ENCODE measurements around the gene SRRD. TPM values are rescaled to one million over a fixed set of nuclear protein-coding genes. Genes with fewer than 3 reads are reported as not detected.

Gene SRRD
- total RNA-seq, 4 donors from 2014 or later, result 10.3 to 21.5 (median 17.3) TPM

DNA sequence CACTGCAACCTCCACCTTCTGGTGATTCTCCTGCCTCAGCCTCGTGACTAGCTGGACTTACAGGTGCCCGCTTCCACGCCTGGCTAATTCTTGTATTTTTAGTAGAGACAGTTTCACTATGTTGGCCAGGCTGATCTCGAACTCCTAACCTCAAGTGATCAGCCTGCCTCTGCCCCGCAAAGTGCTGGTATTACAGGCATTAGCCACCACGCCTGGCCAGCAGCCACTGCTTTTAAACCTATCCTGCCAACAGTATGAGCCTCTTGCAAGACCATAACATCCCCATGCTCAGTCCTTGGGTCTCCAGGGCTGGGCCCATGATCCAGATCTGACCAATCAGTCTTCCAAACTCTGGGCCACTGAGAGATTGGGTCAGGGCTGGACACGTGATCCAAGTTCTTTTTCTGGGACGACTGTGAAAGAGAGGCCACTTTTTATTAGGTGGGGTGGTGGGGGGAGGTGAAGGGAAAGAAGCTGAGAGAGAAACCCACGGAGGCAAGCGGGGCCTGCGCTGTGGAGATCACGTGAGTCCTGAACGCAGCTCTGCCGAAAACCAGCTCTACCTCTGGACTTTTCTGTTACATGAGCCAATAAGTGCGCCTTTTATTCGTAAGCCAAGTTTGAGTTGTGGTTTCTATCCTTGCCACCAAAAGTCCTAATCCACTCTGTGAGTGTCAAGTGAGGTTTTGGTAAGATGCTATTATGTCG, 36.7 kb upstream of the SRRD start:
- intact Hi-C loops (cut with DNase I; ENCODE audit: low total_unique reads), result no loop called here
- no peak for TF ChIP-seq POLR2A (IDR thresholded peaks at IDR 0.05)
- TF ChIP-seq, protein P1, sequence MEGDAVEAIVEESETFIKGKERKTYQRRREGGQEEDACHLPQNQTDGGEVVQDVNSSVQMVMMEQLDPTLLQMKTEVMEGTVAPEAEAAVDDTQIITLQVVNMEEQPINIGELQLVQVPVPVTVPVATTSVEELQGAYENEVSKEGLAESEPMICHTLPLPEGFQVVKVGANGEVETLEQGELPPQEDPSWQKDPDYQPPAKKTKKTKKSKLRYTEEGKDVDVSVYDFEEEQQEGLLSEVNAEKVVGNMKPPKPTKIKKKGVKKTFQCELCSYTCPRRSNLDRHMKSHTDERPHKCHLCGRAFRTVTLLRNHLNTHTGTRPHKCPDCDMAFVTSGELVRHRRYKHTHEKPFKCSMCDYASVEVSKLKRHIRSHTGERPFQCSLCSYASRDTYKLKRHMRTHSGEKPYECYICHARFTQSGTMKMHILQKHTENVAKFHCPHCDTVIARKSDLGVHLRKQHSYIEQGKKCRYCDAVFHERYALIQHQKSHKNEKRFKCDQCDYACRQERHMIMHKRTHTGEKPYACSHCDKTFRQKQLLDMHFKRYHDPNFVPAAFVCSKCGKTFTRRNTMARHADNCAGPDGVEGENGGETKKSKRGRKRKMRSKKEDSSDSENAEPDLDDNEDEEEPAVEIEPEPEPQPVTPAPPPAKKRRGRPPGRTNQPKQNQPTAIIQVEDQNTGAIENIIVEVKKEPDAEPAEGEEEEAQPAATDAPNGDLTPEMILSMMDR (IDR thresholded peaks at IDR 0.05), result no peak
- WGBS, 2 donors, result 76 to 79% methylated on average over 17 of the region's 17 CpGs
- DNase-seq (ENCODE audit: low spot score in 2 of 2), result peak in 1 of 2 donors; percentile 74
- peak overlapping the region; percentile 2 for H3K4me3 ChIP-seq (ENCODE audit: low read depth, poor library complexity, severe bottlenecking)

DNA sequence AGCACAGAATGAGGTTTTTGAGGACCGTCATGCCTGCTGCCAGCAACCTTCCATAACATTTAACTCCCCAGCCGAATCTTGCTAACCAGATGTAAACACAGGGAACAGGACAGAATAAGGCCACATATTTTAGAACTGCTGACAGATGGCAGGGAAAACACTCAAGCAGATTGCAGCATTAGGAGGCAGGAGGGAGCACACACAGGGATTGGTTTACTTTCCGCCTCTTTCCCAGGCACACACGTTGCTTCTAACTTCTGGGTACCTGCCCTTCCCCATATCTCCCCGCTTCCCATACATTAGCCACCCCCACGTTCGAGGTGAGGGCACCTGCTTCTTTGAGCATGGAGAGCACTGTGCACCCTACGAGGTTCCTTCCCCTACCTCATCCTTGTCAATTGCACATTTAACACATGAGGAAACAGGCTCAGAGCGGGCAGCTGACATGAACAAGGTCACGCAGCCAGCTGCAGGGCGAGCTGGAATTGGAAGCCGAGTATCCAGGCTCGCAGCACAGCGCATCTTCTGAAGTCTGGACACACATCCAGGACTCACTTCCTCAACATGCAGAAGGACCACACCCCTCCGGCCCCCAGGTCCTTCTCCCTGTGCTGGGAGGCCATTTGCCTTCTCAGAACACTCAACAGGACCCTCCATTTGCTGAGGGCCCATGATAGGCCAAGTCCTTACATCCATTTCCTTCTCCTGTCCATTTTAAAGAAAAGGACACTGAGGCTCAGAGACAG, 35.9 kb upstream of the SRRD start:
- WGBS, 2 donors, result 65 to 73% methylated on average over 15 of the region's 15 CpGs
- no peak for TF ChIP-seq POLR2A (IDR thresholded peaks at IDR 0.05)
- TF ChIP-seq, protein P1 (IDR thresholded peaks at IDR 0.05), result no peak
- intact Hi-C loops (cut with DNase I; ENCODE audit: low total_unique reads), result no loop called here
- DNase-seq (ENCODE audit: low spot score in 2 of 2), result peak in 1 of 2 donors; percentile 76
- H3K4me3 ChIP-seq (ENCODE audit: low read depth, poor library complexity, severe bottlenecking), result no peak overlapping the region

DNA sequence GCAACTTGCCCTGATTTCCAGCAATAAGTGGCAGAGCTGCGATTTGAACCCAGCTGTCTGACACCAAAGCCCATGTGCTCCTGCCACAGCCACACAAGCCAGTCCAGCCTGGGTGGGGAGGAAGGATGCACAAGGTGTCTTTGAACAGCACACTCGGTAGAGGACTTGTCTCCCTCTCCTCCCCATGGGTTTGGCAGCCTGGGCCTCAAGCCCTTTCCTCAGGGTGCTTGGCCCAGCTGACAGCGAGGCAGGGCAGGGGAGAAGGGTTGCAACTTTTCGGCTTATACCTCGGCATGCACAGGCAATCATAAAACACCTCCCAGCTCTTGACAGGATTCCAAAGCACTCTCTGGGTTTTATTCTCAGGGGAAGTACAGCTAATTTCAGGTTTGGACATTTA, 35.3 kb upstream of the SRRD start:
- DNase-seq (ENCODE audit: low spot score in 2 of 2), result peak in 1 of 2 donors; percentile 74
- TF ChIP-seq, protein P1 (IDR thresholded peaks at IDR 0.05), result no peak
- no peak for TF ChIP-seq POLR2A (IDR thresholded peaks at IDR 0.05)
- intact Hi-C loops (cut with DNase I; ENCODE audit: low total_unique reads), result no loop called here
- H3K4me3 ChIP-seq (ENCODE audit: low read depth, poor library complexity, severe bottlenecking), result no peak overlapping the region
- 48 to 56% methylated on average over 5 of the region's 5 CpGs for WGBS, 2 donors

DNA sequence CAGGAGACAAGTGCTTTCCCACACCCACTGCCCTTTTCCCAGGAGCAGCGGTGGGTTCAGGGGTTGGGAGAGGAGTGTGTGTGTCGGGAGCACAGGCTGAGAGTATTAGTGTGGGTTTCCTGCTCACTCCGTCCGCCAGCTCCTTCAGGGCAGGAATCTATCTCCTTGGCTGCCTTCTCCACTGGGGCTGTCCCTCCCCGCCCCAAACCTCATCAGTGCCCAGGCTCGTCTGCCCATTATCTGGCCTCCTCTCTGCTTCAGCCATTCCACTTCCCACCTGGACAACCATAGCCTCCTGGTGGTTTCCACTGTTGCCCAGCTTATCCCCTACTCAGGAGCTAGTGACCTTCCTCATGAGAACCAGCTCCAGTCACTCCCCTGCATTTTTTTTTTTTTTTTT, 34.7 kb upstream of the SRRD start:
- no peak overlapping the region for H3K4me3 ChIP-seq (ENCODE audit: low read depth, poor library complexity, severe bottlenecking)
- DNase-seq (ENCODE audit: low spot score in 2 of 2), result no peak
- no peak for TF ChIP-seq POLR2A (IDR thresholded peaks at IDR 0.05)
- TF ChIP-seq, protein P1 (IDR thresholded peaks at IDR 0.05), result no peak
- 36 to 51% methylated on average over 6 of the region's 6 CpGs for WGBS, 2 donors
- intact Hi-C loops (cut with DNase I; ENCODE audit: low total_unique reads), result no loop called here

DNA sequence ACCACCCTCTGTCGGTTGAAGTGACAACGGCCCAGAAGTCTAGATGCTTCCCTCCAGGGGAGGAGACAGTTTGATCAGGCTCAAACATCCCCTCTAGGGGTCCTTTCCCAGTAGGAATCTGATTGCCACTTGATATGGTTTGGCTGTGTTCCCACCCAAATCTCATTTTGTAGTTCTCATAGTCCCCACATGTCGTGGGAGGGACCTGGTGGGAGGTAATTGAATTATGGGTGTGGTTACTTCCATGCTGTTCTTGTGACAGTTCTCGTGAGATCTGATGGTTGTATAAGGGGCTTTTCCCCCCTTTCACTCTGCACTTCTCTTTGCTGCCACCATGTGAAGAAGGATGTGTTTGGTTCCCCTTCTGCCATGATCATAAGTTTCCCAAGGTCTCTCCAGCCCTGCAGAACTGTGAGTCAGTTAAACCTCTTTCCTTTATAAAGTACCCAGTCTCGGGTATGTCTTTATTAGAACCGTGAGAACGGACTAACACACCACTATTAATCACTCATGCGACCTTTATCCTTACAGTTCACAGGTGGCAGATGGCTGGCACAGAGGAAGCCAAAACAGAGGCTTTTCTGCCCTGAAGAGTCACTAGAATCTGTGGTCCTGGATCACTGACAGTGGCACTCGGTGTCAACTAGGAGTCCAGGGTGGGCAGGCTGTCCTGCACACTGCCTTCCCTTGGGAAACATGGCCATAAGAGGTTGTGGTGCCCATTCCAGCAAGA, 33.1 kb upstream of the SRRD start:
- H3K4me3 ChIP-seq (ENCODE audit: low read depth, poor library complexity, severe bottlenecking), result no peak overlapping the region
- peak in 1 of 2 donors; percentile 3 for DNase-seq (ENCODE audit: low spot score in 2 of 2)
- TF ChIP-seq POLR2A (IDR thresholded peaks at IDR 0.05), result no peak
- TF ChIP-seq, protein P1 (IDR thresholded peaks at IDR 0.05), result no peak
- WGBS, 2 donors, result 76 to 87% methylated on average over 9 of the region's 9 CpGs
- intact Hi-C loops (cut with DNase I; ENCODE audit: low total_unique reads), result no loop called here
